H1 (cell line): ENCODE results near the gene EZH1. TPM values are rescaled to one million over a fixed set of nuclear protein-coding genes. Genes with fewer than 3 reads are reported as not detected.
A peak's percentile ranks its signal among the peaks of the same experiment; 100 is the strongest.

Experiments used
- CBX8 ChIP-seq: fragments of 300-800, 300-1000 bp; sonication (generic); IDR thresholded peaks from 2 replicates; pipeline ENCODE4 v1.7.1; 2016; ENCODE audit warnings: low read depth, low read length, borderline replicate concordance
- EZH2 ChIP-seq: fragments of 200-600 bp; sonication (generic); IDR thresholded peaks from 2 replicates; pipeline ENCODE4 v1.7.1; 2012; ENCODE audit warnings: low read depth, mild to moderate bottlenecking, moderate library complexity, low read length, inconsistent platforms; ENCODE audit not compliant: severe bottlenecking
- GABPA ChIP-seq: IDR thresholded peaks from 2 replicates; pipeline ENCODE4 v1.6.1; 2011; ENCODE audit warnings: mild to moderate bottlenecking, low read length, moderate library complexity, borderline replicate concordance; ENCODE audit not compliant: insufficient read depth
- RAD21 ChIP-seq, 2 experiments: IDR thresholded peaks in 1 of 2; conservative IDR thresholded peaks in 1 of 2; 2 replicates each; pipeline ENCODE4 v1.6.1; 2011; ENCODE audit warnings: low read depth in 2 of 2, low read length in 2 of 2, improper control_type of control experiment in 1 of 2, inconsistent platforms in 1 of 2, mild to moderate bottlenecking in 1 of 2, moderate library complexity in 1 of 2
- SIX5 ChIP-seq: IDR thresholded peaks from 2 replicates; pipeline ENCODE4 v1.6.1; 2011; ENCODE audit warnings: mild to moderate bottlenecking, low read depth, low read length
- SRF ChIP-seq: IDR thresholded peaks from 2 replicates; pipeline ENCODE4 v1.6.1; 2011; ENCODE audit warnings: mild to moderate bottlenecking, low read depth, low read length, moderate library complexity
- polyA plus RNA-seq, 7 experiments: library from polyadenylated mRNA; depleted of rRNA in 3 of 7; stranded (reverse) in 5 of 7; unstranded in 2 of 7; fragments of >200 nt in 5 of 7; fragments of 200-250 nt in 2 of 7; gene quantifications; 1 replicate in 5 of 7; 2 replicates in 1 of 7; 4 replicates in 1 of 7; pipeline versions ENCODE4 v1.2.1 to v1.2.3, GENCODE V29; 2011 to 2013; ENCODE audit warnings: missing spikeins in 2 of 7, mixed read lengths in 2 of 7
- total RNA-seq: library from RNA; stranded (reverse); fragmentation: NEBNext Ultra II Directional; extraction: Animal tissue kit (Norgen Biotek cat#: 25700); gene quantifications from 2 replicates; pipeline ENCODE4 v1.2.1, GENCODE V29; 2021

The EZH1 gene
- total and polyA plus RNA-seq, 2 of the 8 experiments (the other 6 are each of a cell fraction or from before 2014, with no cell fraction given): 17.4 to 20.8 TPM

GRCh38 chr17:42682722-42683403, 62.0 kb downstream of the EZH1 start (continued):
- TF ChIP-seq RAD21 (IDR thresholded peaks at IDR 0.05 in 1 of 2, conservative IDR thresholded peaks at IDR 0.05 in 1 of 2; ENCODE audit: low read depth in 2 of 2, low read length in 2 of 2) (no peak), CBX8 (no peak), SRF (no peak), GABPA (peak; percentile 48; the same call in 1 of the 2 replicates), SIX5 (no peak), EZH2 (peak; percentile 35)
